ENCODE data around the gene COA1.

DNA sequence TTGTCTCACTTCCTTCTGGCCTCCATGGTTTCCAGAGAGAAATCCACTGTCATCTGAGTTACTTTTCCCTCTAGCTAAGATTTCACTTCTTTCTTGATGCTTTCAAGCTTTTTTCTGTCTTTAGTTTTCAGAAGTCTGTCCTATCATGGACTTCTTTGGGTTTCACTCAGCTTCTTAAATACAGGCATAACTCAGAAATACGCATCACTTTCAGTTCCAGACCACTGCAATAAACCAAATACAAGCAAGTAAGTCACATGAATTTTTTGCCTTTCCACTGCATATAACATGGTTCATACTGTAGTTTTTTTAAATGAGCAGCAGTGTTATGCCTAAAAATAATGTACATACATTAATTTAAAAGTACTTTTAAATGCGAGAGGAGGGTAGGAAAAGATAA is 97.8 kb downstream of the COA1 start:
- TF ChIP-seq POLR2A (IDR thresholded peaks at IDR 0.05), result no peak
- TF ChIP-seq, protein P1, sequence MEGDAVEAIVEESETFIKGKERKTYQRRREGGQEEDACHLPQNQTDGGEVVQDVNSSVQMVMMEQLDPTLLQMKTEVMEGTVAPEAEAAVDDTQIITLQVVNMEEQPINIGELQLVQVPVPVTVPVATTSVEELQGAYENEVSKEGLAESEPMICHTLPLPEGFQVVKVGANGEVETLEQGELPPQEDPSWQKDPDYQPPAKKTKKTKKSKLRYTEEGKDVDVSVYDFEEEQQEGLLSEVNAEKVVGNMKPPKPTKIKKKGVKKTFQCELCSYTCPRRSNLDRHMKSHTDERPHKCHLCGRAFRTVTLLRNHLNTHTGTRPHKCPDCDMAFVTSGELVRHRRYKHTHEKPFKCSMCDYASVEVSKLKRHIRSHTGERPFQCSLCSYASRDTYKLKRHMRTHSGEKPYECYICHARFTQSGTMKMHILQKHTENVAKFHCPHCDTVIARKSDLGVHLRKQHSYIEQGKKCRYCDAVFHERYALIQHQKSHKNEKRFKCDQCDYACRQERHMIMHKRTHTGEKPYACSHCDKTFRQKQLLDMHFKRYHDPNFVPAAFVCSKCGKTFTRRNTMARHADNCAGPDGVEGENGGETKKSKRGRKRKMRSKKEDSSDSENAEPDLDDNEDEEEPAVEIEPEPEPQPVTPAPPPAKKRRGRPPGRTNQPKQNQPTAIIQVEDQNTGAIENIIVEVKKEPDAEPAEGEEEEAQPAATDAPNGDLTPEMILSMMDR (IDR thresholded peaks at IDR 0.05), result no peak
